B cell (primary cell): ENCODE data around the gene MIPOL1. TPM values are rescaled to one million over a fixed set of nuclear protein-coding genes. Genes with fewer than 3 reads are reported as not detected.

ENCODE experiments used
- ATAC-seq: fragments of 200-7000 bp; cut with Tn5 transposase; one replicate; pipeline ENCODE4 v1.10.0; 2021; ENCODE audit warnings: low read depth, mild to moderate bottlenecking, moderate number of reproducible peaks, moderate library complexity
- CTCF ChIA-PET: fragments of 350-600 bp; sonication (Branson Sonifier 250); formaldehyde crosslinking; loops from one replicate; lab custom pipeline; 2021; ENCODE audit warnings: antibody characterized with exemption, inconsistent platforms; lab: Charles Lee
- POLR2A ChIA-PET: fragments of 350-600 bp; sonication (Branson Sonifier 250); formaldehyde crosslinking; loops from one replicate; lab custom pipeline; 2021; ENCODE audit warnings: antibody characterized with exemption; lab: Charles Lee
- DNase-seq: peaks from one replicate; pipeline ENCODE4 v3.0.0; 2013
- H2AFZ ChIP-seq: 2 replicates; pipeline ENCODE4 v1.6.1; 2012; ENCODE audit warnings: mild to moderate bottlenecking, low read depth, low read length; ENCODE audit not compliant: insufficient read depth, poor library complexity, severe bottlenecking
- H3K27ac ChIP-seq, 2 donors: 1 replicate in 1 of 2; 2 replicates in 1 of 2; pipeline ENCODE4 v1.5.1; 2012 to 2013; ENCODE audit warnings: low read length in 2 of 2, mild to moderate bottlenecking in 2 of 2, moderate library complexity in 1 of 2
- H3K27me3 ChIP-seq, 4 experiments: fragments of 200-600 bp in 1 of 4; sonication (generic) in 1 of 4; replicated peaks in 1 of 4; 1 replicate in 2 of 4; 2 replicates in 2 of 4; pipeline versions ENCODE4 v1.6.1 to v1.7.0; 2013 to 2016; ENCODE audit warnings: low read length in 3 of 4, mild to moderate bottlenecking in 2 of 4, mixed read lengths in 1 of 4, moderate library complexity in 1 of 4; ENCODE audit not compliant: insufficient read depth in 4 of 4, control insufficient read depth in 3 of 4; ENCODE audit errors: control extremely low read depth in 1 of 4
- H3K36me3 ChIP-seq, 2 experiments: replicated peaks in 1 of 2; 1 replicate in 1 of 2; 2 replicates in 1 of 2; pipeline versions ENCODE4 v1.6.1 to v1.7.1; 2013; ENCODE audit warnings: low read length in 1 of 2; ENCODE audit not compliant: insufficient read depth in 2 of 2, control insufficient read depth in 1 of 2; ENCODE audit errors: control extremely low read depth in 1 of 2, extremely low read depth in 1 of 2
- H3K4me1 ChIP-seq, 2 donors: fragments of 200-600 bp in 1 of 2; sonication (generic) in 1 of 2; 1 replicate in 1 of 2; 2 replicates in 1 of 2; pipeline versions ENCODE4 v1.5.1 to v1.6.1; 2013 to 2017; ENCODE audit warnings: low read length in 2 of 2; ENCODE audit not compliant: control insufficient read depth in 2 of 2, insufficient read depth in 2 of 2
- H3K4me2 ChIP-seq: replicated peaks from 2 replicates; pipeline ENCODE3; 2012; ENCODE audit warnings: mild to moderate bottlenecking, low read depth, low read length; ENCODE audit not compliant: poor library complexity, severe bottlenecking
- H3K4me3 ChIP-seq, 5 experiments: fragments of 200-600 bp in 1 of 5; sonication (generic) in 1 of 5; 1 replicate in 3 of 5; 2 replicates in 2 of 5; pipeline versions ENCODE4 v1.5.1 to v1.7.0; 2011 to 2016; ENCODE audit warnings: low read length in 4 of 5, mild to moderate bottlenecking in 4 of 5, low read depth in 2 of 5, control low read depth in 1 of 5, moderate library complexity in 1 of 5; ENCODE audit not compliant: insufficient read depth in 1 of 5; ENCODE audit errors: control extremely low read depth in 1 of 5, extremely low read depth in 1 of 5
- H3K79me2 ChIP-seq: fragments of 200-600 bp; sonication (generic); one replicate; pipeline ENCODE4 v1.6.0; 2016; ENCODE audit warnings: low read length; ENCODE audit not compliant: control insufficient read depth, insufficient read depth
- H3K9ac ChIP-seq: fragments of 200-600 bp; sonication (generic); 2 replicates; pipeline ENCODE4 v1.6.1; 2017; ENCODE audit warnings: mild to moderate bottlenecking, low read length, moderate library complexity
- H3K9me3 ChIP-seq, 3 donors: one replicate each; pipeline versions ENCODE4 v1.6.1 to v1.7.1; 2013; ENCODE audit warnings: low read length in 2 of 3; ENCODE audit not compliant: control insufficient read depth in 2 of 3, insufficient read depth in 1 of 3; ENCODE audit errors: control extremely low read depth in 1 of 3
- H4K20me1 ChIP-seq: 2 replicates; pipeline ENCODE4 v1.6.0; 2012; ENCODE audit warnings: mild to moderate bottlenecking, low read length; ENCODE audit not compliant: insufficient read depth, control insufficient read depth, poor library complexity, severe bottlenecking
- H3K27ac Mint-ChIP-seq: one replicate; pipeline ENCODE4 v1.8.0; 2021; ENCODE audit warnings: mixed read lengths
- H3K27me3 Mint-ChIP-seq: one replicate; pipeline ENCODE4 v1.8.0; 2021; ENCODE audit warnings: mixed read lengths
- H3K4me1 Mint-ChIP-seq: one replicate; pipeline ENCODE4 v1.8.0; 2021; ENCODE audit warnings: mixed read lengths
- H3K4me3 Mint-ChIP-seq: one replicate; pipeline ENCODE4 v1.8.0; 2021; ENCODE audit warnings: mixed read lengths
- H3K9me3 Mint-ChIP-seq: one replicate; pipeline ENCODE4 v1.8.0; 2022; ENCODE audit warnings: mixed read lengths; ENCODE audit not compliant: insufficient read depth
- CTCF ChIP-seq: fragments of 200-600 bp; IDR thresholded peaks from one replicate; pipeline ENCODE4 v1.8.0; 2022; ENCODE audit warnings: antibody characterized with exemption, mild to moderate bottlenecking
- EZH2 ChIP-seq: IDR thresholded peaks from 2 replicates; pipeline ENCODE4 v1.6.1; 2012; ENCODE audit warnings: borderline replicate concordance, low read depth, mild to moderate bottlenecking, moderate library complexity, low read length; ENCODE audit not compliant: insufficient read depth, poor library complexity, severe bottlenecking
- WGBS: methylation state at CpG from one replicate; pipeline ENCODE4 v1.1.5; 2013; ENCODE audit warnings: missing lambda C conversion rate; ENCODE audit not compliant: insufficient coverage; 5-methylcytosine and 5-hydroxymethylcytosine counted together
- intact Hi-C: fragments of 100-400 bp; cut with micrococcal nuclease; formaldehyde crosslinking; loops from one replicate; pipeline ENCODE4 v1.10.0; 2022
- polyA plus RNA-seq: library from polyadenylated mRNA; depleted of rRNA; stranded (reverse); fragments of >200 nt; gene quantifications from 2 replicates; pipeline ENCODE4 v1.2.3, GENCODE V29; 2012
- total RNA-seq, 2 donors: library from RNA; stranded (reverse); fragments of 120-200 nt in 1 of 2; gene quantifications; 1 replicate in 1 of 2; 2 replicates in 1 of 2; pipeline versions ENCODE4 v1.2.3 to v1.2.4, GENCODE V29; 2013 to 2022

The MIPOL1 gene
- total and polyA plus RNA-seq, 2 donors (not counting 1 experiment from before 2014, with no cell fraction given): 0.17 TPM; not detected in 1

GRCh38 chr14:37512173-37512572, 314.4 kb downstream of the MIPOL1 start:
- TF ChIP-seq CTCF: no peak
- no peak for TF ChIP-seq EZH2
- Histone ChIP-seq H3K9ac (no peak overlapping the region), H3K4me2 (no peak overlapping the region), H3K36me3 (no peaks in the 10 kb centered on the region), H3K9me3 (no peaks in the 10 kb centered on the region), H3K27me3 (no peaks in the 10 kb centered on the region), H3K4me3 (no peak overlapping the region), H3K27ac (no peak overlapping the region), H2AFZ (no peak overlapping the region), H4K20me1 (no peaks in the 10 kb centered on the region), H3K79me2 (no peaks in the 10 kb centered on the region), H3K4me1 (no peaks in the 10 kb centered on the region)
- Mint-ChIP-seq H3K9me3 (peaks cover 7% of the 10 kb centered on the region), H3K27ac (no peak overlapping the region), H3K4me3 (no peak overlapping the region), H3K4me1 (no peaks in the 10 kb centered on the region), H3K27me3 (no peaks in the 10 kb centered on the region)
- no peak for ATAC-seq
- ChIA-PET CTCF (no interaction called here), POLR2A (no interaction called here)
- no CpG with 5 or more reads among the region's 3 CpGs for WGBS
- DNase-seq: no peak
- intact Hi-C loops: no loop called here

DNA sequence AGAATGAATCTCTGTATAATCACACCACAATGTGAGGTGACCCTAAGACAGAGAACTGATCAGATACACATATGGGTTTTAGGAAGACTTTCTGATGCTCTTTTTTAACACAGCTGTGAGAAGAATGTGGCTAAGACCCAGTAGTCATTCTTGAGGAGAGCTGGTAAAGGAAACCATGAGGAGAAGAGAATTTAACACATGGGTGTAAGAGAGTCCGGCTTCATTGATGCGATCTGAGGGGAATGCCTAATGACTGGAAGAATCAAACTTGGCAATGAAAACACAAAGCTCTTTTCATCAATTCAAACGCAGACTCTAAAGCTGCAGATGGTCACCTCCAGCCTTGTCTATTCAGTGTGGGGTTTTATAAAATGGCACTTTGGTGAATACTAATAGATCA, 318.0 kb downstream of the MIPOL1 start:
- H3K9ac ChIP-seq: no peak overlapping the region
- H3K4me3 ChIP-seq: no peak overlapping the region
- ChIA-PET POLR2A (no interaction called here), CTCF (no interaction called here)
- H3K27me3 ChIP-seq: no peaks in the 10 kb centered on the region
- WGBS: no CpG with 5 or more reads among the region's 3 CpGs
- no peak for DNase-seq
- H3K79me2 ChIP-seq: no peaks in the 10 kb centered on the region
- no peaks in the 10 kb centered on the region for H3K27me3 Mint-ChIP-seq
- TF ChIP-seq EZH2 (no peak), CTCF (no peak)
- no peaks in the 10 kb centered on the region for H3K4me1 ChIP-seq
- H3K9me3 Mint-ChIP-seq: peaks cover 6% of the 10 kb centered on the region
- H3K9me3 ChIP-seq: no peaks in the 10 kb centered on the region
- H4K20me1 ChIP-seq: no peaks in the 10 kb centered on the region
- H3K4me3 Mint-ChIP-seq: no peak overlapping the region
- intact Hi-C loops: no loop called here
- ATAC-seq: no peak
- H3K4me1 Mint-ChIP-seq: no peaks in the 10 kb centered on the region
- H3K27ac ChIP-seq: no peak overlapping the region
- H3K27ac Mint-ChIP-seq: no peak overlapping the region
- H3K4me2 ChIP-seq: no peak overlapping the region
- H3K36me3 ChIP-seq: no peaks in the 10 kb centered on the region
- H2AFZ ChIP-seq: no peak overlapping the region
